ENCODE results near the gene WNT5A.

WNT5A gene

DNA sequence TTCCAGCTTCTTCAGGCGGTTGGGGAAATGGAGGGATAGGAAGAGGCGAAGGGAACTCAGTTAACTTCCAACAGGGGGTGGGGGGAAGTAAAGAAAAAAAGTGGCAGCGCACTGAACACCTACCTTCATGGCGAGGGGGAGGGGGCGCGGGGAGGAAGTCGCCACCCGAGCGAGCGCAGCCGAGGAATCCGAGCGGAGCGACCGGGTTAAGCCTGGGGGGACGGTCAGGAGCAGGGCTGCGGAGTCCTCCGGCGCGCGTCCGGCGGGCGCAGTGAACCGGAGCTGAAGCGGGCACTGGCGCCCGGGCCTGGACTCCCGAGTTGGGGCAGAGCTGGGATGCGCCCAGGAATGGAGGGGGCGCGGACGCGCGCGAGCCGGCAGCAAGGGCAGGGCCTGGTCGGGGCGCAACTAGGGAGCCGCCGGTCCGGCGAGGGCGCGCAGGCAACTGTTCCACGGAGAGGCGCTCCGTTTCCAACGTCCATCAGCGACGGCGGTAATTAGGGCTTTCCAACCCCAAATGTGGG lies at the start of gene WNT5A:
Gene WNT5A (minus strand): TSS at position 450 of the 524 bp plus-strand sequence. CDS start 321 bp downstream, at position 129.
- in situ Hi-C loops (cut with MboI; ENCODE audit: low sequenced_read_pairs), result no loop called here

DNA sequence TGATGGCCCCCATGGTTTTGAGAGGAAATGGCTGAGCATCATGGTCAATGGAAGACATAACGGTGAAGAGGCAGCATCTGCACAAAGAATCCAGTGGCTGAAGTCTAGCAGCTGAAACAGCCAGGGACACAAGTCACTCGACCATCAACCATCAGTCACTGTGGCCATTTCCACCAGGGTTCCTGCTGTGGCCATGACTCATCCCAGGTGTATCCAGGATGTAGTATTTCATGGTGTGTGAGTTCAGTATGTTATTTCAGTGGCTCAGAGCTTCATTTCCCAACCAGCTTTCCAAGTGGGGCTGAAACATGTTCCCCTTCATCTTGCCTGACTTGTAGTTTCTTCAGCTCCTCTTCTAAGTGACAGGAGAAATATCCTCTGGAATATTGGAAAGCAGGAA lies 47.8 kb upstream of the WNT5A start:
- in situ Hi-C loops (cut with MboI; ENCODE audit: low sequenced_read_pairs), result no loop called here

- in situ Hi-C loops (cut with MboI; ENCODE audit: low sequenced_read_pairs), result no loop called here
Measured at GRCh38 chr3:55532806-55533205, 45.7 kb upstream of the WNT5A start.

DNA sequence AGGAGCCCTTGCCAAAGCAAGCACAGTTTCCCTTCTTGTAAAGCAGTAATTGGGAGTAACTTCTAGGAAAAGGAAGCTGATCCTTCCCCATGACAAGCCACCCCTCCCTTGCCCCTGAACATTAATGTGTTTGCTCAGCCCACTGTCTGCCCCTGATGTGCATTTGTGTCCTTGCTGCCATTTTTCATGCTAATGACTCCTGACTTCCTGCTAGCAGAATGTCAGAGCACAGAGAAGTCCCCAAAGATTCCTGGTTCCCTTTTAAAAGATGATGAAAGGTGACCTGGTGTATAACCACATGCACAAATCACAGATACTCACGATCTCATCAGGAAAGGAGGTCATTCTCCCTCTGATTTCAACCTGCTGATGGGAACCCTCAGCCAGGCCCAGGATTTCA lies 44.2 kb upstream of the WNT5A start:
- in situ Hi-C loops (cut with MboI; ENCODE audit: low sequenced_read_pairs), result no loop called here

GRCh38 chr3:55527361-55527760 lies 40.3 kb upstream of the WNT5A start:
- in situ Hi-C loops (cut with MboI; ENCODE audit: low sequenced_read_pairs), result no loop called here

DNA sequence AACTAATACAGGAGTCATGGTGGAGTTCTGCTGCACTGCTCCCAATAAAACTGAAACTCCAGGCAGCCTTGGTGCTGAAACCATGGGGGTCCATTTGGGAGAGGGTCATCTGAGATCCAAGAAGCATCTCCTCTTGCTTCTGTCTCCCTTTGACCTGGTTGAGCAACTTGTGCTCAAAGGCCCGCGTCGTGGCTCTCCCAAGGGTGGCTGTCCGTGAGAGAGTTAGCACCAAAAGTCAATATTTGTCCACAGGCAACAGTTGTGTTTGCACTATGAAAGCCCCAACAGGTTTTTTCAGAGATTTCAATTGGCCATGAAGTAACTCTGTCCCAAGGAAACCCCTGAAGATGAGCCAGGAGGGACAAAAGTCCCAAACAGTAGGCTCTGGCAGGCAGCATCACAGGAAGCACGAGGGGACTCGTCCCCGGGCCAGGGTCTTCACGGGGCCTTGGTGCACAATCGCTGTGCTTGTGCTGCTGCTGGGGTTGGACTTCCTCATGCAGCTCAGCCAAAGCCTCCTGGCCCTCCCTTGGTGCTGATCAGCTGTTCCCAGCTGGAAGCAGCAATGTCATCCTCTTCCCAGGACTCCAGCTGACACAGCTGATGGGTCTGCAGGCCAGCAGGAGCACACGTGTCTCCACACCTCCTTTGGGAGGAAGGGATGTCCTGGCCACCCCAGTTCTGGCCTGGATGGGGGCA lies 39.4 kb upstream of the WNT5A start:
- in situ Hi-C loops (cut with MboI; ENCODE audit: low sequenced_read_pairs), result no loop called here

GRCh38 chr3:55525436-55525835 lies 38.3 kb upstream of the WNT5A start:
- in situ Hi-C loops (cut with MboI; ENCODE audit: low sequenced_read_pairs), result no loop called here

DNA sequence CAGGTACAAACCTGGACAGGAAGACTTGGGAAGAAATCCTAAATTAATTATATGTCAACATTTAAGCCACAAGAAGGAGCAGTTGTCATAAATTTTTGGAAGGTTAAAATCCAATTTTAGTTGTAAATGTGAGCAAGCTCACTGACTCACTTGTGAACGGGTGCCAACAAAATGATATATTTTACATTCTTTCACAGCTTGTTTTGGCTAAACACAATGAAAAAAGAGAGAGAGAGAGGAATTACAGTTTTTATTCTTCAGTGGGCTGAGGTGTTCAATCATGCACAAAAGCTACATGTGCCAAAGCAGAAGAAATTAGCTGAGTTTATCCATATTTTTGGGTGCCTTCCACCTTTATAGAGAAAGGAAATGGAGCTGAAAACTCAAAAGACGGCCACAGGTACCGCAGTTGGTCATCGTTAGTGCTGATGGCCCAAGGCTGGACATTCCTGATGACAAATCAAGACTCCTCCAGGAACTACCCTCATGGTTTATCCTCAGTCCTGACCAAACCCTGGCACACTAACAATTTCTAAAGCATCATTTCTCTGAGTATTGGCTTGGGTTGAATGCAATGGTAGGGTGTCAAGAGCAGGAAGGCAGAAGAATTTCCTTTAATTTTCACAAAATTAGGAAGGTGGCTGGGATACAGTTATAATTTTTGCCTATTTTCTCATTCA lies 37.6 kb upstream of the WNT5A start:
- in situ Hi-C loops (cut with MboI; ENCODE audit: low sequenced_read_pairs), result no loop called here

DNA sequence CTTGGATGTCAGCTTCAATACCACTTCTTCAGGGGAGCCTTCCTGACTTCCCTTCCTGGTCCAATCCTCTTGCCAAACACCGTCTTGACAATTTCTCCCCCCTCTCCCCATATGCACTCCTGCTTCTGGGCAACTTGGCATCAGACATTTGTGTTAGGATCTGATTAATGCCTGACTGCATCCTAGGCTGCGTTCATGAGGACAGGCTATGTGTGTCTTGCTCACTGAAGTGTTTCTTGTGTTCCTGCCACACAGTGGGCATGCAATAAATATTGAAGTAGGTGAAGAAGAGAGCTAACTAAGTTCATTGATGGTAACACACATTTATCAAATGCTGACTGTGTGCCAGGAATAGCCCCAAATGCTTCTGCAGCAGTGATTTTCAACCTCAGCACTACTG lies 36.4 kb upstream of the WNT5A start:
- in situ Hi-C loops (cut with MboI; ENCODE audit: low sequenced_read_pairs), result no loop called here

GRCh38 chr3:55521738-55522421 lies 34.8 kb upstream of the WNT5A start:
- in situ Hi-C loops (cut with MboI; ENCODE audit: low sequenced_read_pairs), result no loop called here

DNA sequence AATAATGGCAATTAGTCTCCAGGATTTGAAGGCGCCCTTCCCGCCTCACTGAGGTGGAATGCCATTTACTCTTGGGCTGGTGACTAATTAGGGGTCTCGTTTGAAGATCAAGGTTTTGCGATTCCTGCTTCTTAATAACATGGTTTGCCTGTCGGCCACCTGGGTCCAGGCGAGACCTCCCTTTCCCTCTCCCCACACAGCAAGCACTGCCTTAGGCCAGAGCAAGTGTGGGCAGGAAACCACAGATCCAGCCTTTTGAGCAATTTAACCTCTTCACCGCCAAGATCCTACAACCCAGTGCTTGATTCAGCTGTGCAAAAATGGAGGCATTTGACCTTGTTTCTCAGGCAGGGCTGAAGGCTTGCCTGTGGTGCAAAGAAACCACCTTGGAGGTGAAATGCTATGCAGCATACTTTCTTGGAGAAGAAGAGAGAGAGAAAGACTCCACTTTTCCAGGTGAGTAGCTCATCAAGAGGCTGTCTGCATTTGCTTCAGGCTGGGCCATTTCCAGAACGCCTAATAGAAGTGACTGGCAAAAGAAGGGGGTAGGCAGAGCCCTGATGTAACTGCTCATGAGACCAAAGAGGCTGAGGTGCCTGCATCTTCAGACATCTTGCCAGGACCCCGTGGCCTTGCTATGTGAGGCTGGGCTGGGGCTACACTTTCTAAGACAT lies 34.1 kb upstream of the WNT5A start:
- in situ Hi-C loops (cut with MboI; ENCODE audit: low sequenced_read_pairs), result no loop called here

DNA sequence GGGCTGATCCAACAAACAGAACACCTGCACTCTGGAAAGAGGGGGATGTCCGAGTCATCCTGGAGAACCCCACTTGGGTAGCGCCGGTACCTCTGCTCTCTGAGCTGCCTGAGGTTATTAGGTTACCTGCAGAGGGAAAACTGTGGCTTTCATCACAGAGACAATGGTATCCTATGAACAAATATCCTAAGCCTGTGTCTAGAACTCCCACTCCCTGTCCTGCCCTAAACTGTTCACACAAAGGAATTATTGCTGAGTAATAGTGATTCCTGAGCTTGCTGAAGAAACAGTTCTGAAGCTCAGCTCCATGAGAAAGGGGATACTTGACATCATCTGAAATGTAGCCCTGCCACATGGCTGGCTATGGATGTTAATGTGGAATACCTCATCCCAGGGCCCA lies 31.9 kb upstream of the WNT5A start:
- in situ Hi-C loops (cut with MboI; ENCODE audit: low sequenced_read_pairs), result no loop called here

DNA sequence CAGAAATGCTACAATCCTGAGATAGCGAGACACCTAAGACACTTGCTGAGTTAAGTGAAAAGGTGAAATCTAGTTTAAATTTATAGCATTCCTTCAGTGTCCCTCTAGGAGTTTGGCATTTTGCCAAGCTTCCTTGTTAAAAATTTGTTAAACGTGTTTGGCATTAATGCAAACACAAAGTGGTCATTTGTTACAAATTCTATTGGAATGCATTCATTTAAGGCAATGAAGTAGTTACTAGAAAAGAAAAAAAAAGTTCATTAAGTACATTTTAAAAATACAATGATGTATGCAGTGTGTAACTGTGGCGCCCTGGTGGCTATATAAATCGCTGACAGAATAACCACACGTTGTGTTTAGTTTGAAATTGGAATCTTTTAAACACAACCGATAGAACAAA lies 31.3 kb upstream of the WNT5A start:
- in situ Hi-C loops (cut with MboI; ENCODE audit: low sequenced_read_pairs), result no loop called here

GRCh38 chr3:55516392-55517030 lies 29.4 kb upstream of the WNT5A start:
- in situ Hi-C loops (cut with MboI; ENCODE audit: low sequenced_read_pairs), result no loop called here

DNA sequence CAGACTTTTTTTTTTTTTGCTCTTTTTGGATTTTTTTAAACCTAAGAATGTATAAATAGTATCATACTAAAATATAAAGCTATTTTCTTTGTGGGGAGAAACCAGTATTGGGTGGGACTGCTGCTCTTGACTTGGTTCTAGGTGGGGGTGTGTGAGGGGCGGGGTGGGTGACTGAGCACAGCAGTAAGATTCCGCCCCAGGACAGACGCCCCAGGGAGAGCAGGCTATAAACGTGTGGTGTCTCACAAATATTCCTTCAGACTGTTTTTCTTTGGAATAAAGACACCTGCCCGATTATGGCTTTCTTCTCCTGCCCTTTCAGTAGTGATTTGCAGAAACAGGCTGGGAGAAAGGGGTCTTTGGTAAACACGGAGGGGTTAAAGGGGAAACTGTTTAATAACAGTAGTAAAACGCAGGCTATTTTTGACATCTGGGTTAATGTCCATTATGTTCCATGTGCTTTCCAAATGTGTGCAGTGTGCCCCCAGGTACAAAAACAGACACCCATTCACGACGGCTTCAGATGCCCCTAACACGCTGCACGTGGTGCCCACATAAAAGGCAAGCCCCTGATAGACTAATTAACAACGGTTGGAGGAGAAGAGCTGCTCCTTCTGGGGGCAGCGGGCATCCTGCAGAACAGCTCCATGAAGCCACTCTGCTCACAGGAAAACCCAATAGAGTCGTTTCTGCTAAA lies 28.6 kb upstream of the WNT5A start:
- in situ Hi-C loops (cut with MboI; ENCODE audit: low sequenced_read_pairs), result no loop called here

GRCh38 chr3:55514962-55515361 lies 27.9 kb upstream of the WNT5A start:
- in situ Hi-C loops (cut with MboI; ENCODE audit: low sequenced_read_pairs), result no loop called here

DNA sequence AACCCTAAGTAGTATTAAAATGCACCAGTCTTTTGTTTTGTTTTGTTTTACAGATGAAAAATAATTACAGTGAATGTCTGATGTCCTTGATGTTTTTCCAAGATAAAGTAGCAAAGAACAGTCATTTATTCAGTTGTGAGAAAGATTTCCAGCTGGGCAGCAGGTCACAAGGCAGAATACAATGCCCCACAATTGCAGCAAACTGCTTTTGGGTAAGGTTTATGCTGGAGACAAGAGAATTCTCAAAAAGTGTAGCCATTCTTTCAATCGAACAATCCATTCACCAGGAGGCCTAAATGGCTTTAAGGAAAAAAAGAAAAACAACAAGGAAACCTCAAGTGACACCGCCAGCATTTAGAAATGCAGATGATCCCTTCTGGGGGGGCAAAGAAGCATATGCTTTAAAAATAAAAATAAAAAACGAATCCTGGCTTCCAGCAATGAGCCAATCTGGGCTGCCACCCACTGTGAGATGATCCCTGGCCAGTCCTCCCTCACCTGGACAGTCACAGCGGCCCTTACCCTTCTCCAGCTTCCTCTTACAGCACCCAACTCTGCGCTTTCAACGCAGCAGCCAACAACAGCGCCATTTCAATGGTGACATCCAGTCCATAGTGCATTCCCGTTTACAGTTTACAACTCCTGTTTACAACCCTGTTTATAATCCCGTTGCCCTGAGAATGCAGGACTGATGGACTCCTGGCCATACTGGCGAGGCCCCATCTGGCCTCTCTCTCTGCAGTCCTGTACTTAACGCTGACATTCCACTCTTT lies 25.7 kb upstream of the WNT5A start:
- in situ Hi-C loops (cut with MboI; ENCODE audit: low sequenced_read_pairs), result no loop called here

GRCh38 chr3:55511895-55512570 lies 24.9 kb upstream of the WNT5A start:
- in situ Hi-C loops (cut with MboI; ENCODE audit: low sequenced_read_pairs), result no loop called here

DNA sequence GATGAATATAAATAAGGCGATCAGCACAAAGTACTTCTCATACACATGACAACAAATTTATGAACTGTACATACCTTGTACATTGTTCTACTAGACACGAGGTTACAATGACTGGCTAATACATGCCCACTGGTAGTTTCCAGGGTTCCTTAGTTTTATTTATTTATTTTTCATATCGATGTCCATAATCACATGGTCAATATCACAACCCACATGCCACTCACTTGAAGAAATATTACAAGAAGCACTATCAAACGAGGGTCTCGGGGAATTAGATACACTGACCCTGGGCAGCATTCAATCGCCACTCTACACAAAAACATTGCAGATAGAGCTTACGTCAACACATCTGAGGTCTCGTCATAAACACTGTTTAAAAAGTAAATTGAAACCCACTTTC lies 21.2 kb upstream of the WNT5A start:
- in situ Hi-C loops (cut with MboI; ENCODE audit: low sequenced_read_pairs), result no loop called here

Measured in hTERT RPE-1 (cell line).